NOMO-1 (cell line): ENCODE measurements around the gene FOXO4.
"Not testable (repeated sequence)": the region's sequence is repeated elsewhere in the genome, so short reads cannot be mapped to it uniquely, and the experiment has no call there.

Experiments
- DNase-seq, 2 experiments: peaks; one replicate each; lab custom pipeline; 2025; ENCODE audit not compliant: unreplicated experiment in 2 of 2; lab: John Stamatoyannopoulos, UW

The FOXO4 gene

GRCh38 chrX:71095555-71095980 lies at the start of gene FOXO4:
Gene FOXO4 (plus strand): TSS chrX:71095851. CDS start chrX:71096529, 678 bp downstream.
- DNase-seq: peak; percentile 73 to 78

DNA sequence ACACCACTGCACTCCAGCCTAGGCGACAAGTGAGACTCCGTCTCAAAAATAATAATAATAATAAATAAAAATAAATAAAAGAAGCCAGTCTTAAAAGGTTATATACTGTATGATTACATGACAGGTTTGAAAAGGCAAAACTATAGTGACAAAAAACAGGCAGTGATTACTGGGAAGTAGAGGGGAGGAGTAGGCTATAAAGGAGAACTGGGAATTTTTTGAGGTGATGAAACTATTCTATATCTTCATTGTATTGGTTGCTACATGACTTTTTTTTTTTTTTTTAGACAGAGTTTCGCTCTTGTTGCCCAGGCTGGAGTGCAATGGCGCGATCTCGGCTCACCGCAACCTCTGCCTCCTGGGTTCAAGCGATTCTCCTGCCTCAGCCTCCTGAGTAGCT lies 47.8 kb upstream of the FOXO4 start:
- not testable (repeated sequence) for DNase-seq

DNA sequence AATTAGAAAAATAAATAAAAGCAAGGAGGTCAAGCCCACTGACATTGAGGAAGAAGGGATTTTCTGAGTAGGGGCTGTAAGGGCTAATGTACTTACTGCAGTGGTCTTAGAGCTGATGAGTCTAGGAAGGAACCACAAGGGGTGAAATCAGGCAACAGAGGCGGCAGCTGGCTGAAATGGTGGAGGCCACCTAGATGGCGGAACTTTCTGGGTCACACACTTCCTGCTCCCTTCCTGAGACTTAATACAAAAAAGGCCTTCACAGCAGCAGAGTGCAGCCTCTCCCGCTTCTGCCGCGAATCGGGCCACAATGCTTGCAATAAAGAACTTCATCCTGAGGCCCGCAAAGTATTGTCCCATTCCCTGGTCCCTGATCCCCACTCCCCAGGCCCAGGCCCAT lies 42.9 kb upstream of the FOXO4 start:
- no peak for DNase-seq

- DNase-seq: no peak
These were observed 42.4 kb upstream of the FOXO4 start for GRCh38 chrX:71053217-71053621.

GRCh38 chrX:71056867-71057266 lies 38.8 kb upstream of the FOXO4 start:
- DNase-seq: peak in 1 of 2 experiments; percentile 47

DNA sequence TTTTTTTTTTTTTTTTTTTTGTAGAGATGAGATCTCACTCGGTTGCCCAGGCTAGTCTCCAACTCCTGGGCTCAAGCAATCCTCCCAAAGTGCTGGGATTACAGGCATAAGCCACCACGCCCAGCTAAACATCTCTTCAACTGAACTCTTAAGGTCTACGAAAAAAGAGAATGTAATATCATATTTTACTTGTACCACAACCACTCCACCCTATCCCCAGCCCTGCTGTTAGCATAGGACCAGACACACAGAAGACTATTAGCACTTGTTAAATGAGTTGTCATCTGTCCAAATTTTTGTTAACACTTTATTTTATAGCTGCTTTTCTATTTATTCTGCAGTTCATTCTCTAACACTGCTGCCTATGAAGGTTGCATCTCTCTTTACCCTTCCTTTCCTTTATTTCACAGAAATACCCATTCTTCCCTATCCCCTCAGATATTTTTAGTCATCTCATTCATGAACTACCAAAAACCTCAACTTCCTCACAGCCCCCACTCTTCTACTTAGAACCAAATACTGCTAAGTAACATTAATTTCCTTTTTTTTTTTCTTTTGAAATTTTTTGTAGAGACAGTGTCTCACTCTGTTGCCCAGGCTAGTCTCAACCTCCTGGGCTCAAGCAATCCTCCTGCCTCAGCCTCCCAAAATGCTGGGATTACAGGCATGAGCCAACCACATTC lies 37.7 kb upstream of the FOXO4 start:
- peak; percentile 45 to 46 for DNase-seq

- DNase-seq: no peak
These were observed 35.5 kb upstream of the FOXO4 start for GRCh38 chrX:71060127-71060526.

DNA sequence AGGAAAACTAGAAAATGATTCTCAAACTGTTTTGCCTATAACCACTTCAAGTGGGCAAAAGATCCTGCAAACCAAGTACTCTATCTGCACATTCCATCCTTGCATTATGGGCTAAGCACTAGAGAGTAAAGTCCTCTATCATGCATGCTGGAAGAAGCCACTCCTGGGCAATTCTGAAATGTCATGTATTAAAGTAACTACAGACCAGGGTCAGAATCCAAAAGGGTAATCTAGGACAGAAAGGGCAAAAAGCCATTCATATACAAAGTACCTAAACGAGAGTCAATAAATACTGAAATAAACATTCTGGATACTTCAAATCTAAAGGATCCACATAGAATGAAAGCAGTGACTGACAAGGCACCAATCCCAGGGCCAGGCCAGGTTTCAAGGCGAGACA lies 28.6 kb upstream of the FOXO4 start:
- no peak for DNase-seq

GRCh38 chrX:71067712-71068043 lies 28.0 kb upstream of the FOXO4 start:
- no peak for DNase-seq

DNA sequence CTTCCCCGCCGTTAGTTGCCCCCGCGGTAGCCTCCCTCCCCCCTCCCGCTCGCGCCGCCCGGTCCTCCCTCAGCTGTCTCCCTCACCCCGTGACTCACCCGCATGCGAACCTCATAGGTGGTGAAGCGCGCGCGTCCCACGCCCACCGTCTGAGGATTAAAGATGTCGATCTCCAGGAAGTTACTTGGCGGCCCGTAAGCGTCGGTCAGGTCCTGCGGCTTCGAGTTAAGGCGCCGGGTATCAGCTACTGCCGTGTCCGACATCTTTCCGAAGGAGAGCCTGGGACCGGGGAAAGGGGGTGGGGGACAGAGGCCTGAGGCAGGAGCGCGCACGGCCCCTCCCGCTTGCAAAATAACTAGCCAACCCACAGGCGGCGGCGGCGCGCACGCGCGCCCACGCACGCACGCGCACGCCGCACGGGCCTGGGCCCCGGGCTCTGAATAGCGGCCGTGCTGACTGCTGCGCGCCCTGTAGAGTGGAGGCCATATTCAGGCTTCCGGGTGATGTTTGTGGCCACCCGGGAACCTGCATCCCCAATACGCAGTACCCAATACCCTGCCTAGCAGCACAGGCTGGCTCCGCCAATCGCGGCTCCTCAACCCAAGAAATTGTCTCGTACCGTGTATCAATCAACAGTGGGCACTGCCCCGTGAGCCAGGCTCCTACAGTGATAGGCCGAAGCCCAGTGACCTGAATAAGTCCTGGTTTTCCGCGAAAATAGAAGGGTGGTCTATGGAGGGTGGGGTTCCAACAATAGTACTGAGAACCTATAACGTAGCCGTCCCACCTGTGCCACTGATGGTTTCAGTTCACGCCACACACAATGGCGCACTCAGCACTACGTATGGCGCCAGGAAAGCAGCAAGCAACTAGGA lies 27.4 kb upstream of the FOXO4 start, which contains the start of gene SNX12:
Gene SNX12 (minus strand): TSS at position 291 of the 875 bp plus-strand sequence. CDS start 28 bp downstream, at position 263.
- DNase-seq: peak; percentile 75 to 85

DNA sequence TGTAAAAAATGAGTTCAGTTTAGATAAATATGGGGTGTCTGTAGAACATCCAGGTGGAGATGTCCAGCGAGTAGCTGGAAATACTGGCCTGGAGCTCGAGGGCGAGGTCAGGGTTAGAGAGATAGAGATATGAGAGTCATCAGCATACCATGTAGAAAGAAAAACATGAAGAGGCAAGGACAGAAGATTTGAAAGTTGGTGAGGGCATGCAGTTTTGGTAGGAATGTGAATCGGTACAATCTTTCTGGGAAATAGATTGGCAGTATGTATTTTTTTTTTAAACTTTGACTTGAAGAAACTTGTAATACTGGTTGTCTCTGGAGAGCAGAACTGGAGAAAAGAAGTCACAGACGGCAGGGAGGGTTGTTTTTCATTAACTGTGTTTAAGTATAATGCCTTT lies 25.1 kb upstream of the FOXO4 start:
- no peak for DNase-seq

DNA sequence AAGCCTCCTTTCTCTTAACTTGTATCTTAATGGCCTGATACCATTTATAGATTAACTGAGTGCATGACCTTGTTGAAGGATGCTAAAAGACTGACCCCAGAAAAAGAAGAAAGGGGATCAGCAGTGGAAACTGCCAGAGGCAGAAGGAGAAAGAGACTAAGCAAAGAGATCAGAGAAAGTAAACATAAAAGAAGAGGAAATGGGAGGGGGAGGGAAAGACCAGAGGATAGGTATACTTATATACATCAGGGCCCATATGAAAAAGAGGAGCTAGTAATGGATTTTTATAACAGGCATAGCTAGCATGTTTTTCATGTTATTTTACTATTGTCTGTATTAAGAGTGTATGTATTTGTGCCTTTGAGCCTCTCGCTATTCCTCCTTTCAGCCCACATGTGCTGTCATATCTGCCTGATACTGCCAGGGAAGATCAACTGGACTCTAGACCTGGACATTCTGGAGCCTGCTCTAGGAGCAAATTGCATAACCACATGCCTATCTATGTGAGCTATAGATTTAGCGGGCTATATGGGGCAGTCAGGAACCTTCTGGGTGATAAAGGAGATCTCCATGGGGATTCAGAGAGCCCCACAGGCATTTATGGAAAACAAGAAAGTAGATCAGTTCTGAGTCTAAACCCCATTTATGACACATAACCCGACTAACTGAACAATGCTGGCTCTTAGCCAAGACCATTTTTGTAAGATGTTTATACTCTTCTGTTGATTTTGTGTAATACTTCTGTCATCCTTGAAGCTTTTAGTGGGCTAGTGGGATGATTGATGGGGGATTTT lies 14.1 kb upstream of the FOXO4 start:
- DNase-seq: no peak

DNA sequence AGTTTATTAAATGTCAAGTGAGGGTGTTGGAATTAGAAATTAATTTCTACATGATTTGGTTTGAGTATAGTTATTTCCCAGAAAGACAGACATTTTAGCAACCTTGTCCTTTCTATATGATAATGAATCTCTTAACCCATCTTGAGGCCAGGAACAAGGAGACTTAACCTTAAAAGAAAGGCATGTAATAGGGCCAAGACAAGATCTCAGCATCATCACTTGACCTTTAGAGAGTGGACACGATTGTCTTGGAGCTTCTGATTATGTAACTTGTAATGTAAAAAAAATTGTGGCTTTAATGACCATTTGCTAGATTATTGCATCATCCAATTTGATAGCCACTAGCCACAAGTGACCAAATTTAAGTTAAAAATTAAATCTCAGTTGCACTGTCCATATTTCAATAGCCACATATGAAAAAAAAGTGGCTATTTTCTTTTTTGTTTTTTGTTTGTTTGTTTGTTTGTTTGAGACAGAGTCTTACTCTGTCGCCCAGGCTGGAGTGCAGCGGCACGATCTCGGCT lies 13.5 kb upstream of the FOXO4 start:
- DNase-seq: no peak

GRCh38 chrX:71082822-71083221 lies 12.8 kb upstream of the FOXO4 start:
- no peak for DNase-seq

- no peak for DNase-seq
These were observed 9.8 kb upstream of the FOXO4 start for GRCh38 chrX:71085900-71086299.

DNA sequence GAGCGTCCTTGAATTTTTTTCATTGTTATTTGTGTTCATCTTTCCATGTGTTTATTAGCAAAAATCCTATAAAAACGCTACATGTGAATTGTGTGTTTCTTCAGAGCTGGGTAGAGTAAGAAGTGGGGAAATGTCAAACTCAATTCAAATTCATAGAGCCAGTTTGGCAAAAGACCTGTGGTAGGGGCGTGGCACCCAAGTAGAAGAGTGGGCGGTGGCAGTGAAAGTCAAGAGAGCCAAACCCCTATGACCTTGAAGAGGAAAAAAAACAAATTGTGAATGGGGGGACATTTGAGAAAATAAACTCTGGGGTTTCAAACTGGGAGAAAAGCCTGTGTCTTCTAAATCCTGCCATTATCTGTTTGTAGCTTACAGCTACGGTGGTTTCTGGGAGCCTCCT lies 4.4 kb upstream of the FOXO4 start:
- DNase-seq: no peak

DNA sequence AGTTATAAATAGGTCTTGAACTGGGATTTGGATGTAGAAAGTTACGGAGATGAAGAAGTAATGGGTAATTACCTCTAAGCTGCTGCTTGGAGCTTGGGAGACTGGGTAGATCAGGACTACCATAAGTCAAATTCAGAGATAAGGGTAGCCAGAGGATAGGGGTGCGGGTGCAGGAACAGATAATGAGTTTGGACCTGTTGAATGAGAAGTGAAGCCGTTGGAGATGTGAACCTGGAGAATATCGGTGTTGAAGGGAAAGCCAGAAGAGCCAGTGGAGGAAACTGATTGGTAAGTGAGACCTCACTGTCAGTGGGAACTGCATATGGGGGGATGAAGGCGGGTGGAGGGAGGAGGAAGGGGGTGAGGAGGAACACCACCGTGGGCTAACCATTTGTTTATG lies 618 bp upstream of the FOXO4 start:
- DNase-seq: no peak

DNA sequence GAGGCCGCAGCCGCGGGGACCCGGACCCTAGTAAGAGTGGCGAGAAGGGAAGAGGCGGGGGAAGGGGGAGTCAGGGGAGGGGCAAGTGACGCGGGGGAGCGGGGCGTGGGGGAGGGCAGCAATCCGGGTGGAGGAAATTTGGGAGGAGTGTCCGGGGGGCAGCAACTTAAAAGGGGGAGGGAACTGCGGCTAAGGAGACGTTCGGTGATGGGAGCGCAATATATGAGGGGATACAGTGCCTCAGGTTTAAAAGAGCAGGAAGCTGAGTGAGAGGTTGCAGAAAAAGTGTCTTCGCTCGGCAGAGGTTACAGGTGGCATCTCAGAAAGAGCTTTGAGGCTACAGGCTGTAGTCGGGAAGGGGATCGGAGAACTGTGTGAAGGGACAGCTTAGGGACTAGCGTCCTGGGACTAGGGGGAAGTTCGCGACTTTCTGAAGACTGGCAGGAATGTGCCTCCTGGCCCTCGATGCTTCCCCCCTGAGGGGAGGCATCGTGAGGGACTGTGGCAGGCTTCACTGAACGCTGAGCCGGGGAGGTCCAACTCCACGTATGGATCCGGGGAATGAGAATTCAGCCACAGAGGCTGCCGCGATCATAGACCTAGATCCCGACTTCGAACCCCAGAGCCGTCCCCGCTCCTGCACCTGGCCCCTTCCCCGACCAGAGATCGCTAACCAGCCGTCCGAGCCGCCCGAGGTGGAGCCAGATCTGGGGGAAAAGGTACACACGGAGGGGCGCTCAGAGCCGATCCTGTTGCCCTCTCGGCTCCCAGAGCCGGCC lies 519 bp downstream of the FOXO4 start:
- peak in 1 of 2 experiments; percentile 13 for DNase-seq

DNA sequence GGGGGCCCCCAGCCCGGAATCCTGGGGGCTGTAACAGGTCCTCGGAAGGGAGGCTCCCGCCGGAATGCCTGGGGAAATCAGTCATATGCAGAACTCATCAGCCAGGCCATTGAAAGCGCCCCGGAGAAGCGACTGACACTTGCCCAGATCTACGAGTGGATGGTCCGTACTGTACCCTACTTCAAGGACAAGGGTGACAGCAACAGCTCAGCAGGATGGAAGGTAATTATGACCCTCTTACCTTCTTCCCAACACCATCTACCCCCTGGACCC lies 1.0 kb downstream of the FOXO4 start:
- DNase-seq: no peak

DNA sequence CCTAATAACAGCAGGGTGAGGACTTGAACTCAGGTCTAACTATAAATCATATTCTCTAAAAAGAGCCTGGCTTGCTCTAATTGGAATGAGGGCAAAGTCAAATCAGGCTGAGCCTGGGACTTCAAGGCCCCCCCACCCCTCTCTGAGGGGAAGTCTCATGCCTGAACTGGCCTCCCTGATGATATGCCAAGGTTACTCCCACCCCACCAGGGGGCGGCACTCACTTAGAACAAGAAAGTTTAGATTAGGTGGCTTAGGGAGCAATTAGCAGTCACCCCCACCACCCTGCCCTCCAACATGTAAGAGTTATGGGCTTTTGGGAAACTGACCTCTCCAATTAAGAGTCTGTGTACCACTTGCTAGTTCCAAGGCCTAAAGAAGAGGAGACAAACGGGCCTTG lies 2.7 kb downstream of the FOXO4 start:
- DNase-seq: peak; percentile 65 to 69
